ENCODE measurements around the gene PBXIP1.

DNA sequence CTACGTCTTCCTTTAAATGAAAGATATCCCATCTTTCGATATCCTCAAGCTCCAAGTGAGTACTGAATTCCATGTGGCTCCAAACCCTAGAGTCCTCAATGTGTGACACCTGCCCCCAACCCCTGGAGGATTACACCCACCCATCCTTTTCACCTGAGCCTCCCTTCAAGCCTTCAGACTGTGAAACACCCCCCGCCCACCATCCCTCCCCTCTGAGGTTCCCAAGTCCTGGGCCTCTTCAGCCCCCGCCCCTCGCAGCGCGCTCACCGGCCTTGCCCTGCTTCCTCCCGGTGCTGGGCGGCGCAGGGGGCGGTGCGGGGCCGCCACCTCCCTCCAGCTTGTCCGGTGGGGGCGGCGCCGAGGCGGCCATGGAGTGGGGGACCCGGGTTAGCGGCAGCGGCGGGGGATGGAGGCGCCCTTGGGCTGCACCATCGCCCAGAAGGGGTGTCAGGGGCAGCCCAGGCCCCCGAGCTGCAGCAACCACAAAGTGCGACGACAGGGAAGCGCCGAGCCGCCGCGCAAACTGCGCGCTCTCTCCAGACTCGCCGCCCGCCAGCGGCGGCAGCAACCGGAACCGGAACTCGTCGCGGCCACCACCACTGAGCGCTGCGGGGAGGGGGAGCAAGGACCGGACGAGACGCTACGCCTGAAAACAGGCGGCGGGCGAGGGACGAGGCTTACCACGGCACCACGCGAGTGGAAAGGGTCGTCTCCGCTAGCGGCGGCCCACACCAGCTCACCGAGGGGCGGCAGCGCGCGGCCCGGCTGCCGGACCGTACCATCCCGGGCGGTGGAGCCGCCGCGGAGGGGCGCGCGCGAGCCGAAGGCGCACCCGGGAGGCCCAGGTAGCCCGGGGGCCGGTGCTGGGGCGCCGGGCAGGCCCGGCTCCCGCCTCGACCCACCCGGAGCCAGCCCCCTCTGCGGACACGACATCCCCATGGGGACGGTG lies 5.6 kb upstream of the PBXIP1 start, which contains the start of gene PYGO2:
- TF ChIP-seq CTCF (IDR thresholded peaks at IDR 0.05) (peak in 5 of 6 experiments; percentile 33 to 65 (median 62)), POLR2A (IDR thresholded peaks at IDR 0.05) (peak; percentile 65 to 77)
